GM12878 (cell line): ENCODE measurements around the gene SIRT5. TPM values are rescaled to one million over a fixed set of nuclear protein-coding genes. Genes with fewer than 3 reads are reported as not detected.

Source experiments
- ATAC-seq: fragments of 200-7000 bp; cut with Tn5 transposase; 3 replicates; pipeline ENCODE4 v1.9.1; 2020; ENCODE audit warnings: mild to moderate bottlenecking, moderate library complexity
- BruUV-seq: library from RNA; stranded (reverse); fragments of 400-500 nt; replicated peaks from 2 replicates; lab custom pipeline; 2021; lab: Mats Ljungman, UMichigan
- CTCF ChIA-PET: fragments of 300-600 bp; sonication (Branson Sonifier 250); formaldehyde crosslinking; extraction: SDS; loops from one replicate; lab custom pipeline; 2021; ENCODE audit warnings: inconsistent platforms; lab: Yijun Ruan, JAX
- POLR2A ChIA-PET: fragments of 350-600 bp; formaldehyde crosslinking; extraction: SDS; loops from one replicate; lab custom pipeline; 2021; ENCODE audit warnings: inconsistent platforms; lab: Charles Lee
- RAD21 ChIA-PET: fragments of 300-600 bp; sonication (Branson Sonifier 250); formaldehyde crosslinking; loops from one replicate; lab custom pipeline; 2023; ENCODE audit warnings: antibody characterized with exemption; ENCODE audit not compliant: unreplicated experiment; lab: Charles Lee
- SMC1A ChIA-PET: fragments of 300-600 bp; sonication (Branson Sonifier 250); formaldehyde crosslinking; loops from one replicate; lab custom pipeline; 2023; ENCODE audit not compliant: unreplicated experiment, uncharacterized antibody; lab: Charles Lee
- DNase-seq: peaks from one replicate; pipeline ENCODE4 v3.0.0-alpha.2; 2011; ENCODE audit warnings: low read depth, low spot score
- FAIRE-seq: peaks from 3 replicates; lab custom pipeline; 2011; peaks lifted over from hg19 to GRCh38; lab: Jason Lieb, UNC
- H2AFZ ChIP-seq: 2 replicates; pipeline ENCODE4 v1.6.0; 2011; ENCODE audit warnings: low read depth, low read length, control low read depth; ENCODE audit not compliant: control insufficient read depth
- H3K27ac ChIP-seq: 2 replicates; pipeline ENCODE4 v1.5.1; 2011; ENCODE audit warnings: control low read depth; ENCODE audit not compliant: control insufficient read depth, insufficient read depth
- H3K27me3 ChIP-seq, 2 experiments: replicated peaks in 1 of 2; 2 replicates each; pipeline versions ENCODE4 v1.6.0 to v1.6.1; 2011; ENCODE audit warnings: low read length in 1 of 2; ENCODE audit not compliant: control insufficient read depth in 2 of 2, insufficient read depth in 2 of 2
- H3K36me3 ChIP-seq, 2 experiments: 2 replicates each; pipeline ENCODE4 v1.5.1; 2011; ENCODE audit warnings: low read length in 1 of 2; ENCODE audit not compliant: control insufficient read depth in 2 of 2, insufficient read depth in 2 of 2
- H3K4me1 ChIP-seq: 2 replicates; pipeline ENCODE4 v1.6.1; 2011; ENCODE audit warnings: mild to moderate bottlenecking, low read length, moderate library complexity, mixed read lengths; ENCODE audit not compliant: control insufficient read depth, insufficient read depth
- H3K4me2 ChIP-seq: 2 replicates; pipeline ENCODE4 v1.6.0; 2011; ENCODE audit warnings: control low read depth; ENCODE audit not compliant: control insufficient read depth, insufficient read depth
- H3K4me3 ChIP-seq: fragments of 200-600 bp; sonication (generic); 2 replicates; pipeline ENCODE4 v1.5.1; 2016
- H3K79me2 ChIP-seq: 2 replicates; pipeline ENCODE4 v1.6.0; 2011; ENCODE audit warnings: low read length; ENCODE audit not compliant: control insufficient read depth, insufficient read depth
- H3K9ac ChIP-seq: 2 replicates; pipeline ENCODE4 v1.8.0; 2011; ENCODE audit warnings: low read length, control low read depth, mixed read lengths; ENCODE audit not compliant: control insufficient read depth, insufficient read depth
- H3K9me3 ChIP-seq: replicated peaks from 3 replicates; pipeline ENCODE4 v1.5.1; 2011; ENCODE audit warnings: mild to moderate bottlenecking, low read length; ENCODE audit not compliant: control insufficient read depth, insufficient read depth
- H4K20me1 ChIP-seq: 2 replicates; pipeline ENCODE4 v1.6.0; 2011; ENCODE audit not compliant: control insufficient read depth, insufficient read depth
- BCL11A ChIP-seq: IDR thresholded peaks from 2 replicates; pipeline ENCODE4 v1.6.1; 2011; ENCODE audit warnings: low read depth, low read length
- EED ChIP-seq: sonication (generic); IDR thresholded peaks from 2 replicates; pipeline ENCODE4 v1.6.1; 2016; ENCODE audit warnings: antibody characterized with exemption, low read depth
- EP300 ChIP-seq, 2 experiments: fragments of 150-350 bp in 1 of 2; IDR thresholded peaks; 2 replicates each; pipeline ENCODE4 v1.6.1; 2011 to 2012; ENCODE audit warnings: low read depth in 2 of 2, low read length in 2 of 2, borderline replicate concordance in 1 of 2, improper control_type of control experiment in 1 of 2, inconsistent platforms in 1 of 2; ENCODE audit not compliant: control insufficient read depth in 1 of 2
- JUND ChIP-seq: IDR thresholded peaks from 2 replicates; pipeline ENCODE4 v1.6.1; 2012; ENCODE audit warnings: low read depth, mild to moderate bottlenecking, low read length, improper control_type of control experiment, moderate library complexity
- MEF2B ChIP-seq: fragments of 450-650 bp; IDR thresholded peaks from 2 replicates; pipeline ENCODE4 v1.6.1; 2018; ENCODE audit warnings: mild to moderate bottlenecking, moderate library complexity; ENCODE audit not compliant: partially characterized antibody, poor library complexity, severe bottlenecking
- MLLT1 ChIP-seq: fragments of 450-650 bp; IDR thresholded peaks from 2 replicates; pipeline ENCODE4 v1.6.1; 2016; ENCODE audit warnings: mild to moderate bottlenecking
- NFIC ChIP-seq: IDR thresholded peaks from 2 replicates; pipeline ENCODE4 v1.6.1; 2012; ENCODE audit warnings: low read depth, mild to moderate bottlenecking, inconsistent platforms, low read length, moderate library complexity
- NR2C1 ChIP-seq: fragments of 450-650 bp; IDR thresholded peaks from 2 replicates; pipeline ENCODE4 v1.6.1; 2017; ENCODE audit warnings: antibody characterized with exemption, mild to moderate bottlenecking, moderate library complexity
- NR2C2 ChIP-seq: IDR thresholded peaks from 2 replicates; pipeline ENCODE4 v1.6.1; 2011; ENCODE audit warnings: borderline replicate concordance, low read depth; ENCODE audit not compliant: control insufficient read depth, insufficient read length
- NR2F1 ChIP-seq: fragments of 450-650 bp; conservative IDR thresholded peaks from 2 replicates; pipeline ENCODE4 v1.6.1; 2017; ENCODE audit warnings: mild to moderate bottlenecking
- PAX8 ChIP-seq: fragments of 450-650 bp; IDR thresholded peaks from 2 replicates; pipeline ENCODE4 v1.6.1; 2017; ENCODE audit warnings: mild to moderate bottlenecking, moderate library complexity
- RELA ChIP-seq: fragments of 450-650 bp; IDR thresholded peaks from 2 replicates; pipeline ENCODE4 v1.8.0; 2014; ENCODE audit warnings: borderline replicate concordance; ENCODE audit not compliant: partially characterized antibody
- RUNX3 ChIP-seq: IDR thresholded peaks from 2 replicates; pipeline ENCODE4 v1.6.1; 2012; ENCODE audit warnings: low read length, inconsistent platforms
- TARDBP ChIP-seq: IDR thresholded peaks from 2 replicates; pipeline ENCODE4 v1.6.1; 2016; ENCODE audit warnings: borderline replicate concordance
- ZNF207 ChIP-seq: fragments of 450-650 bp; IDR thresholded peaks from 2 replicates; pipeline ENCODE4 v1.6.1; 2014; ENCODE audit warnings: antibody characterized with exemption, mild to moderate bottlenecking, borderline replicate concordance
- WGBS: methylation state at CpG from one replicate; pipeline ENCODE4 v1.1.6; 2016; ENCODE audit warnings: low lambda C conversion rate; ENCODE audit not compliant: insufficient replicate concordance, insufficient coverage; ENCODE audit errors: missing lambda C conversion rate; 5-methylcytosine and 5-hydroxymethylcytosine counted together
- in situ Hi-C: fragments of 300-500 bp; cut with MboI; formaldehyde crosslinking; loops from 9 replicates; pipeline ENCODE4 v1.14.3; 2018; ENCODE audit warnings: mixed read lengths
- intact Hi-C: fragments of 100-400 bp; cut with micrococcal nuclease; formaldehyde crosslinking; loops from one replicate; pipeline ENCODE4 v1.14.2; 2022; ENCODE audit not compliant: unreplicated experiment
- polyA plus RNA-seq, 11 experiments: library from polyadenylated mRNA; depleted of rRNA in 4 of 11; unstranded in 6 of 11; stranded (reverse) in 5 of 11; fragments of >200 nt; fragmentation: Nextera tagmentation in 4 of 11; fragmentation: Illumina TruSeq in 1 of 11; extraction: Ambion mirVana in 4 of 11; extraction: Trizol in 1 of 11; gene quantifications; 1 replicate in 1 of 11; 2 replicates in 10 of 11; pipeline versions ENCODE4 v1.2.1 to v1.2.3, GENCODE V29; 2011 to 2016; ENCODE audit warnings: inconsistent platforms in 2 of 11, missing spikeins in 2 of 11, low read depth in 1 of 11
- total RNA-seq, 4 experiments: library from RNA; depleted of rRNA in 3 of 4; stranded (reverse); fragments of >200 nt in 3 of 4; fragmentation: Illumina TruSeq in 1 of 4; extraction: Trizol in 1 of 4; gene quantifications; 2 replicates each; pipeline versions ENCODE4 v1.2.1 to v1.2.3, GENCODE V29; 2013 to 2021

The SIRT5 gene
- total and polyA plus RNA-seq, 10 of the 15 experiments (the other 5 are each of a cell fraction or from before 2014, with no cell fraction given) = 1.7 to 12.4 (median 10.0) TPM

GRCh38 chr6:13611715-13612114 is 37.3 kb downstream of the SIRT5 start:
- in situ Hi-C loops = no loop called here
- no peaks in the 10 kb centered on the region for H3K36me3 ChIP-seq
- TF ChIP-seq NFIC (peak; percentile 19; the same call in 1 of the 2 replicates), JUND (no peak), EED (peak; percentile 64; the same call in 1 of the 2 replicates), RUNX3 (peak; percentile 12; the same call in 1 of the 2 replicates)
- H3K9me3 ChIP-seq = no peaks in the 10 kb centered on the region
- peak overlapping the region; percentile 37; the same call in 1 of the 2 replicates for H3K9ac ChIP-seq
- no peaks in the 10 kb centered on the region for H4K20me1 ChIP-seq
- intact Hi-C loops = loop anchor here (10.0 kb wide), 1 partner anchor 417 kb away; no protein-coding TSS in a partner anchor
- RAD21 ChIA-PET = interaction anchor here (1.1 to 1.5 kb wide), 2 partner anchors 157 to 274 kb away, joined by 3 read pairs; no protein-coding TSS in a partner anchor
- no peak overlapping the region for H3K4me3 ChIP-seq
- H2AFZ ChIP-seq = peak overlapping the region; percentile 58
- WGBS = 1% methylated on average over 4 of the region's 4 CpGs
- H3K4me2 ChIP-seq = peak overlapping the region; percentile 75
- ATAC-seq (no peak), DNase-seq (peak; percentile 21), FAIRE-seq (peak; percentile 47)
- H3K27me3 ChIP-seq = no peaks in the 10 kb centered on the region
- BruUV-seq = no TSS peak
- H3K79me2 ChIP-seq = peaks cover 31% of the 10 kb centered on the region
- POLR2A ChIA-PET = no interaction called here
- H3K4me1 ChIP-seq = peaks cover 13% of the 10 kb centered on the region
- H3K27ac ChIP-seq = peak overlapping the region; percentile 61
- CTCF ChIA-PET = interaction anchor here (1.1 to 2.3 kb wide), 3 partner anchors 37 to 74 kb away, joined by 3 to 12 read pairs (median 3); partner anchors contain the start of gene SIRT5
- SMC1A ChIA-PET = interaction anchor here (0.9 to 1.9 kb wide), 6 partner anchors 19 to 327 kb away, joined by 3 to 4 read pairs (median 3); partner anchors contain the start of gene SIRT5

DNA sequence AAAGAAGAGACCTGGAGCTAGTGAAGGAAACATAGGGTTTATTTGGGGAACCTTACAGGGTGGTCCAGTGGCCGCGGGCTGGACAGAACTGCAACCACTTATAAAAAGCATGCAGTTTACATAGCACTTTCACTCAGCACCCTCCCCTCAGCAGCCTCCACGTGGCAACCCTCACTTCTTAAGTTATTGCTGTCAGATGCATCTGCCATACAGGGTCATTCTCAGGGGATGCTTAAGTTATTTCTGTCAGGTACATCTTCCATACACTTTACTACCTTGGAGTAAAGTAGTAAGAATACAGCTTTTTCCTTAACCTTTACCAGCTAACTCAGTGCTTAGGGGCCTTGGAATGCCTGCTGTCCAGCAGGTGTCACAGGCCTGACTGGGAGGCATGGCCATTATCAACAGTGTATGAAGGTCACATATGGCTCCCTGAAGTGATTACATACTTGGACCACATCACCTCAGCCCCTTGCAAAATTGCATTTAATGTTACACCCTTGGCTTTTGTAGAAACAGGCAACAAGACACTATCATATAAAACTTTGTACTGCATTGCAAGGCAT is 38.7 kb downstream of the SIRT5 start:
- SMC1A ChIA-PET = interaction anchor here (0.6 to 1.2 kb wide), 4 partner anchors 9 to 947 kb away, joined by 3 to 4 read pairs (median 3); no protein-coding TSS in a partner anchor
- FAIRE-seq = no peak
- Histone ChIP-seq H3K36me3 (peaks cover 0 to 7% of the 10 kb centered on the region in 2 experiments; a peak in 2 of 4 replicates), H2AFZ (no peak overlapping the region), H3K4me2 (peak overlapping the region; percentile 89), H4K20me1 (no peaks in the 10 kb centered on the region), H3K27me3 (no peaks in the 10 kb centered on the region), H3K4me3 (peak overlapping the region; percentile 94; the same call in 1 of the 2 replicates), H3K79me2 (peaks cover 41% of the 10 kb centered on the region), H3K27ac (0 out of 2 replicates have a peak overlapping the region, but pooled peaks have one; percentile 18), H3K4me1 (peaks cover 17% of the 10 kb centered on the region), H3K9me3 (no peaks in the 10 kb centered on the region), H3K9ac (no peak overlapping the region)
- no TSS peak for BruUV-seq
- POLR2A ChIA-PET = no interaction called here
- DNase-seq = no peak
- ATAC-seq = no peak
- CTCF ChIA-PET = interaction anchor here (0.6 to 4.5 kb wide), 7 partner anchors 8 to 177 kb away, joined by 3 to 41 read pairs (median 3); partner anchors contain the start of gene SIRT5
- whole genome bisulfite sequencing = 63% methylated on average over 3 of the region's 3 CpGs
- intact Hi-C loops (loop anchor here (10.0 kb wide), 1 partner anchor 418 kb away; no protein-coding TSS in a partner anchor), in situ Hi-C loops (no loop called here)
- RAD21 ChIA-PET = interaction anchor here (0.8 to 1.4 kb wide), 4 partner anchors 38 to 184 kb away, joined by 3 to 4 read pairs (median 3); partner anchors contain the start of gene SIRT5
- no peak for TF ChIP-seq NR2C2
- TF ChIP-seq RELA = no peak
- no peak for TF ChIP-seq BCL11A
- TF ChIP-seq MLLT1 = no peak
- no peak for TF ChIP-seq PAX8
- TF ChIP-seq MEF2B = no peak
- no peak for TF ChIP-seq NR2C1
- TF ChIP-seq RUNX3 = no peak
- no peak for TF ChIP-seq ZNF207
- no peak for TF ChIP-seq TARDBP
- no peak for TF ChIP-seq EP300 (IDR thresholded peaks at IDR 0.05; ENCODE audit: borderline replicate concordance in 1 of 2, control insufficient read depth in 1 of 2, low read depth in 2 of 2, low read length in 2 of 2)
- TF ChIP-seq NR2F1 = no peak
